A549 (cell line): Measurements from ENCODE around the gene PBX1.

Source experiments
- MYC ChIP-seq: IDR thresholded peaks from 2 replicates; pipeline ENCODE4 v1.6.1; 2012; ENCODE audit warnings: mild to moderate bottlenecking, inconsistent platforms, low read length, improper control_type of control experiment, borderline replicate concordance
- POLR2A ChIP-seq: IDR thresholded peaks from 2 replicates; pipeline ENCODE4 v1.6.1; 2012; ENCODE audit warnings: mild to moderate bottlenecking, low read length

- no peak for TF ChIP-seq MYC
- no peak for TF ChIP-seq POLR2A
Measured at GRCh38 chr1:164703463-164703862, 144.5 kb downstream of the PBX1 start.
